CD4-positive, alpha-beta T cell treated with Interferon gamma for 1 hour (primary cell): Measurements from ENCODE around the gene NR1D1.

Experiments
- DNase-seq: peaks from one replicate; pipeline ENCODE4 v3.0.0-alpha.2; 2020

NR1D1 gene

DNA sequence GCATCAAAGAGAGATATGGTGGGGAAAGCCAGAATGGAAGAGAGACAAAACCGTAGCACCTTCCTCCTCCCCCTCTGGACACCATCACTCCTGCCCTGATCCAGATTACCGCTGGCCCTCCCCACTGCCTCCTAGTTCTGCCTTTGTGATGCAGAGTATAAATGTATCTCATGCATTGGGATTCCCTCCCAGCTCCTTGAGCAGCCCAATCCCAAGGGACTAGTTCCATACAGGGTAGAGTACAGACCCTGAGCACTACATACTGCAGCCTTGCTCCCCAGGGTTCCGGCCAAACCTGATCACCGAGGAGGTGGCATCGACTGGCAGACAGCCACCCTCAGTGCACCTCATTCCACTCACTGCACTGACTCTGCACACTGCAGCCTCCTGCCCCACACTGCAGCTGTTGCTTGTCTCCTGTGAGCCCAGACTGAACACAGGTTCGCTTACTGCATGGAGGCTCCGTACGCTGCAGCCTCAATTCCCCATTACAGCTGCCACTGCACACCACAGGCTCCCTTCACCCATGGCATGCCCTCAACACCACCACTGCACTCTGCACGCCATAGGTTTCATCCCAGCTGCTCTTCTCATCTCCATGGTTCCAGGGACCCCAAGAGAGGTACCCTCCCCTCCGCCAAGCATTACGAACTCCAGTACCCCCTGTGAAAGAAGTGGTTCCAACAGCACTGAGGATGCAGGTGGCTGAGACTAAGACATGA, 39.3 kb downstream of the NR1D1 start:
- DNase-seq, result no peak

DNA sequence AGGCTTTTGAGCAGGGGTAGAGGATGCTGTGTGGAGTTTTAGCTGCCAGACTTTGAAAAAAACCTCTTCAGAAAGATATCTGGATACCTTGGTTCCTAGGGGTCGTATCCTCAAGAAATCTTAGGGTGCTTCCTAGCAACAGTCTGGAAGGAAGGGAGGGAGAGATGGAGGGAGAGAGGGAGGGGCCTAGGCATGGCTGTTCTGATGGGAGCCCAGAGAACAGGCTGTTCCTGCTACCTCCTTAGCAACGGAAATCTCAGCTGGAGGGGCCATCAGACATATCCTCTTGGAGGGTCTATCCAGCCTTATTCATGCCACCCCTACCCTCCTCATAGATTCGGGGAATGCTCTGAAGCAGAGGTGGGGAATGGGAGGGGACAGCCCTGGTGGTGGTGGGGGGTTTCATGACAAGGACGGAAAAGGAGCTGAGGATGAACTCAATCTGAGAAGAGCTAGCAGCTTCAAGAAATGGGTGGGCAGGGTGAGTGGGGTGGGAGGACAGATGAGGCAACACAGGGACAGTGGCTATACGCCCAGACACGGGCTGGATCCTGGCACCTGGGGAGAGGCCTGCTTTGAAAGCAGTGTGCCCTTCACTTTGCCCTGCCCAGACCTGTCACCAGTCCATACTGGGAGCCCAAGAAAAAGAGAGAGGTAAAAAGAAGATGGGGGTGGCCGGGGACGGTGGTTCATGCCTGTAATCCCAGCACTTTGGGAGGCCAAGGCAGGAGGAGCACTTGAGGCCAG, 40.5 kb downstream of the NR1D1 start:
- no peak for DNase-seq

DNA sequence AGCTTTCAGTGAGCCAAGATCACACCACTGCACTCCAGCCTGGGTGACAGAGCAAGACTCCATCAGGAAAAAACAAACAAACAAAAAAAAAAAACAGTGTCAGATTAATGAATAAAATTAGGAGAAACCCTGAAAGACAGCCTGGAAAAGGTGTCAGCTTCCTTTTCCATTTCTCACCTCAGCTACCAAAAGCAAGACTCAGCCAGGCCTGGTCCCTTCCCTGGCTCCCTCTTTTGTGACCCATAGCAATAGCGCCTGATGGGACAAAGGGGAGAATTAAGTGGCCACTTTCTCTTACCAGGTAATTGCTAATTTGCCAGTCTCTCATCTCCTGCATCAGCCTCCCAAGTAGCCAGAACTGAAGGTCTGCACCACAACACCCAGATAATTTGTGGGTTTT, 41.5 kb downstream of the NR1D1 start:
- DNase-seq, result no peak

DNA sequence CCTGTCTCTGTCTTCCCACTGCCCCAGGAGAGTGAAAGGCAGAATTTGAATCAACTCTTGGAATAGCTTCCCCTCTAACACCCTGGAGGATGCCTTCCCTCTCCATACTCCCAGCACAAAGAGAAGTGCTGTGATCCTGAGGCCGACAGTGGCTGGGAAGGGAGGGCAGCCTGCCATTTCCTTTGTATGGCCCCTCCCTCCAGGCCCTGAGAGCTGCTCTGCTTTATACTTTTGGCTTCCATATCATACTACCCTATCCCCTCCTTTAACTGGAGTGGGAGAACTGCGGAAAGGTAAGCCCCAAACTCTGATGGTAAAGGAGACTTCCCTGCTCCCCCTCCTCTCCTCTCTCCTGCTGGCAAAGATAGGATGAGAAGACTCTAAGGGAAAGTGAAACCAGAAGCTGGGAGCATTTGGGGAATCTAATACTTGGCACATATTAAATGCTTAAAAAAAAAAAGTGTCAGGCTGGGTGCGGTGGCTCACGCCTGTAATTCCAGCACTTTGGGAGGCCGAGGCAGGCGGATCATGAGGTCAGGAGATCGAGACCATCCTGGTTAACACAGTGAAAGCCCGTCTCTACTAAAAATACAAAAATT, 42.1 kb downstream of the NR1D1 start:
- DNase-seq, result no peak

DNA sequence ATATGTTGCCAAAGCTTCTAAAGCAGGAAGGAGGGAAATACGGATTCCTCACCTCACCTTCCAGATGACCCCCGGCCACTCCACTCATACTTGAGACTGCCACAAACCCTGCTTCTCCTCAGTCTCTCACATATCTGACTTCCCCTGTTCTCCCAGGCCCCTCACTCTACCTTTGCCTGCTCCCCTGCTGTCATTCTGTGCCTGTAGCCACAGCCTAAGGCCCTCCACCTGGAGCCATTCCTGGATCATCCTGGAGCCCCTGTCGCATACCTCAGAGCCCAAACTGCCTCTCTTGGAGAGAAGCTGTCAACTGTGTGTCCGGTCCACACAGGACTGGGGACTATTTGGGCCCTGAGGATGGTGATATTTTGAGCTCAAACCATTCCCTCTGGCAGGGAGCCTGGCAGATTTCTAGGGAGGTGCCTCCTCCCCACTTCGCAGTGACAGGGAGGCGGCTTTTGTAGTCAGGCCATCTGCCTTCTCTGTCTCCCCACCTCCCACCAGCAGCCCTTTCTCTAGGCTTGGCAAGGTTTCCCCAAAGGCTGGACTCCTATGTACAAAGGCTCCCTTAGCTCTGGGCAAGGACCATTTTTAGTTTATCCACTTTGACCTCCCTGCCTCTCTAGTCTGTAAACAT, 43.9 kb downstream of the NR1D1 start:
- no peak for DNase-seq
